IPS-NIHi7 (cell line): Measurements from ENCODE around the gene TOMM5.

Experiments used
- DNase-seq: peaks from one replicate; pipeline ENCODE4 v3.0.0; 2012; ENCODE audit warnings: mixed read lengths; ENCODE audit errors: extremely low spot score

Gene TOMM5

DNA sequence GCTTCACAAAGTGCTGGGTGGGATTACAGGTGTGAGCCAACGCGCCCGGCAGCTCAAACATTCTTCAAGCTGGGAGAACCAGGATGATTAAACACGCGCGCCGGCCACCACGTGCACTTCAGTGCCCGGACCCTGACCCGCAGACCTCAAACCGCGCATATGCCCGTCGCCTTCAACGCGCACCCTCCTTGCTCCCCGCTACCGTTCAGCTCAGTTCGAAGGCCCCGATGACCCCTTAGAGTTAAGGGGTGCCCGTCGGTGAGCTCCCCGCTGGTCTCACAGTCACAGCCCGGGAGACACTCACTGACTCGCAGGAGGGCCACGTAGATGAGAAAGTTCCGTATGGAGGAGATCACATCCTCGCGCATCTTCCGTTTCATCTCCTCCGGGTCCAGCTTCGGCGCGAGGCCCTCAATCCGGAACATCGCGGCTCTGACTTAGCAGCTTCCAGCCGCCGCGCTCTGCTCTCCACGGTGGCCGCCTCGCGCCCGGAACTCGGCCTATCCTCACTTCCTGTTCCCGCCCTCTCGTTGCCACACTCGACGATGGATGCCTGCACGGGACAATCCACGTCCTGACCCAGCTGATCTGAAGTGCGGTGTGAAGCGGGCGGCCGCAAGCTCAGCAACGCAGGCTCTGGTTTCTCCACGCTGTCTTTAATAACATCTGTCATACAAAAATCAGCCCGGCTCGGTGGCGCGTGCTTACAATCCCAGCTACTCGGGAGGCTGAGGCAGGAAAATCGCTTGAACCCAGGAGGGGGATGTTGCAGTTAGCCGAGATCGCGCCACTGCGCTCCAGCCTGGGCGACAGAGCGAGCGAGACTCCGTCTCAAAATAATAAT, at the start of gene TOMM5:
TSS of gene TOMM5 (minus strand) at position 490 of the 844 bp plus-strand sequence. CDS start at position 425, 65 bp downstream.
- peak; percentile 84 for DNase-seq

DNA sequence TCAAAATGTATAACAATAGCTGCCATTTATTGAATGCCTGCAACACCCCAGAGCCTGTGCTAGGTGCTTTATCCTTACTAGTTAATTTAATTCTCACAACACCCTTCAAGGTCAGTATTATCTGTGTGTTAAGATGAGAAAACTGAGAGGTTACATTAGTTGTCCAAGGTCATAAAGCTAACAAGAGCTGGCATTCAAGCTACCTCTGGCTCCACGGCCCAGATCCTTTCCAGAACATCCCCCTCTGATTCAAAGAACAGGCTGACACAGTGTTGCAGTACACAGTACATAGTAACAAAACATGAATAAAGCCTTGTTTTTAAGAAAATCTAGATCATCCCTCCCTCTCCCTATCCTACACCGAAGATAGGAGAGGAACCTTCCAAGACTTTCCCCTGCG, 48.9 kb upstream of the TOMM5 start:
- no peak for DNase-seq

DNA sequence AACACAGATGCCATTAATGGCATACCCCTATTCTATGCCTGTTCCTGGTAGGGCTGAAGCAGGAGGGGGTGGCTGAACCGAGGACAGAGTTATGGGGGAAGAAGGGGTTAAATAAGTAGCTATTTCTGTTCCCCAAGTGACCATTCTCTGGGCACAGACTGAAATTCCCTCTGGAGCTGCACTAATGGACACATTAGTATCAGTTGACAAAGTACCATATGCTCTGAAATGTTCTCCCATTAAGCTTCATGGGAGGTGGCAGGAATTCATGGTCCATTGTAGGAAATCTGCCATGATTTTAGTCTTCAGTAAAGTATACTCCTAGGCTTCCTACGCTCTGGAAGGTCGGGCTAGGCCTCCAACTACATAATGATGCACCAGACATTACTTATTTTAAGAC, 47.8 kb upstream of the TOMM5 start:
- no peak for DNase-seq

DNA sequence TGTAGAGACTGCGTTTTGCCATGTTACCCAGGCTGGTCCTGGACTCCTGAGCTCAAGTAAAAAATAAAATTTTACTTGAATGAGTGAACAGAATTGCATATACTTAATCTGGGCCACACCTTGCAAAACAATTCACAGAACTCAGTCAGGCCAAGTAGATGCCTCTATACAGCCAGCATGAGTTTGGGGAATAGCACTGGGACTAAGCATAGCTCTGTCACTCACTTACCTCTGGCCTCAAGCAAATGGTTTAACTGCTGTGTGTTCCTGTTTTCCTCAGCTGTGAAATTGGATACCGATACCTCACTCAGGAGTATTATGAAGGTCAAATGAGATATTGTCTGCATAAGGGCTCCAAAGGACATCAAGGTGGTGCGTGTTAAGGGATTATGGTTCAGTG, 47.4 kb upstream of the TOMM5 start:
- no peak for DNase-seq

DNA sequence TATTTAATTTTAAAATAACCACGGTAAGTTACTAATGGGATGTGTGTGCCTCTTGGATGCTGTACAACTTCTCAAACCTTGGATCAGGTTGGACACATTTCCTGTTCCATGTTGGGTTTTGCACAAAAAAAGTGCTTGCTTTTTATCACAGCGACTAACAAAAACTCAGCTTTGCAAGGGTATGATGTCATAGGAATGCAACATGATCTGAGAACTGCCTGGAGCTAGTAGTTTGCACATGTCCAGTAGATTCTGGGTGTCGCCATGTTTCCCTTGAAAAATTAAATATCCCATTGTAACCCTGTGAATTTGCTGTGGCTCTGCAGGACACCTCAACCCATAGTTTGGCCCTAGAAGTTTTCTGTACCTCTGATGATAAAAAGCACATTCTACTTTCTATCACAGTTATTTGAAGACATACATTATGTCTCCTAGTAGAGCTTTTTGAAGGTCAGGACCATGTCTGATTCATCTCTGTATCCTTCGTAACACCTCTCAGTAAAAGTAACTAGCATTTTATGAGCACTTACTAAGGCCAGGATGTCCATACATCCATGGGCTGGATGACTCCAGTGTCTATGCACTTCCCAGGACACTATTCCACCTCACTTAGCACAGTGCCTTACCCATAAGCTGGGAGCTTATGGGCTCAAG, 46.8 kb upstream of the TOMM5 start:
- no peak for DNase-seq

DNA sequence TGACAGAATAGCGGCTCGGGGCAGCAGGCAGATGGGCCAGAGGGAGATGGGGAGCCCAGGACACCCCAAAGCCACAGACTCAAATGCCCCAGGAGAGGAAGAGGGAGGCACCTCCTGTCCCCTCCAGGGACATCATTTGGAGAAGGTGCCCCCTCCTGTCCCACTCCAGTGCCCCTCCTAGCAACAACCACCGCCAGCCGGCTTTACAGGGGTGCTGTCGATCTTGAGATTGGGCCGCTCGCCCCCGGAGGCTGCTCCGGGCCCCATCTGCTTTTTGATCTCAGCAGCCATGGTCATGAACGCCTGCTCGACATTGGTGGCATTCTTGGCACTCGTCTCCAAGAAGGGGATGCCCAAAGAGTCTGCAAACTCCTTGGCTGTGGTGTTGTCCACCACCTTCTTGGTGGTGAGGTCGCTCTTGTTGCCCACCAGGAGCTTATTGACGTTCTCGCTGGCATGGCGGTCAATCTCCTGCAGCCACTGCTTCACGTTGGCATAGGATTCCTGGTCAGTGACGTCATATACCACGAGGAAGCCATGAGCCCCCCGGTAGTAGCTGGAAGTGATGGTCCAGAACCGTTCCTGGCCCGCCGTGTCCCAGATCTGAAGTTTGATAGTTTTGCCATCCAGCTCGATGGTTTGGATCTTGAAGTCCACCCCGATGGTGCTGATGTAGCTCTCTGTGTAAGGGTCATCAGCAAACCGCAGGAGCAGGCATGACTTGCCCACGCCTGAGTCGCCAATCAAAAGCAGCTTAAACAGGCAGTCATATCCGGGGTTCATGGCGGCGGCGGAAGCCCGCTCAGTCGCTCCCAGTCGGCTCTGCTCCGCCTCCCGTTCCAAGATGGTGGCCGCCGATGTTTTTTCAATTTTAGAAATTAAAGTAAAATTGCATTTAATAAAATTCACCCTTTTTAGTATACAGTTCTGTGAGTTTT, 44.4 kb upstream of the TOMM5 start:
- DNase-seq: no peak

DNA sequence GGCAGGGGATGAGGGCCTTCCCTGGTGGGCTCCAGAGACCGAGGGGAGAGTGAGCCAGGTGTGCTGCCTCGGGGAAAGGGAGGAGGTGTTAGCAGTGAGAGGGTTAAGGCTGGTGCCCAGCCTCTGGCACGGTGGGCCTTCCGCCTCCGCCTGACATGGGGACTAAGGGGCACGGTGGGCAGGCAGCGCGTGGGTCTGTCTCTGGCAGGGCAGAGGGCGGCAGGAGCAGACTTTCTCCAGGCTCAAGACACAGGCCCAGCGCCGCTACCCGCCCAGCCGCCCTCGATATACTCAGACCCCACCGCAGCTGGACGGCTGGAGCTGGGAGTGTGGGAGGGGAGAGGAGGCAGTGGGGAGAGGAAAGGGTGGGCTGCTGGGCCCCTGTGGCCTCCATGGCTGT, 43.4 kb upstream of the TOMM5 start:
- no peak for DNase-seq

DNA sequence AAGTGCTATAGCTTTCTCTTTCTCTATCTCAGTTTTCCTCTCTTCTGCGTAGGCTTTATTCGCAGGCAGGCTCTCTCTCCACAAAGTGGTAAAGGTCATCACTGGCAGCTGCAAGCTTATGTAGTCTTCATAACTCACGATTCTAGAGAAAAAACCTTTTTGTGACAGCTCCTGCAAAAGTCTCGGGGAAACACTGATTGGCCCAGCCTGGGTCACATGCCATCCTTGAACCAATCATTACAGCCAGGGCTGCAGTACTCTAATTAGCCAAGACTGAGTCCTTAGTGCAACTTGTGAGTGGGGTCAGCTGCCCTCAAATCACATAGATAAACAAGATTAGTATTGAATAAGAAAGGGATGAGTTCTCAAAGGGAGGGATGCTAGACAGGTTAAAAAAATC, 40.1 kb upstream of the TOMM5 start:
- no peak for DNase-seq

DNA sequence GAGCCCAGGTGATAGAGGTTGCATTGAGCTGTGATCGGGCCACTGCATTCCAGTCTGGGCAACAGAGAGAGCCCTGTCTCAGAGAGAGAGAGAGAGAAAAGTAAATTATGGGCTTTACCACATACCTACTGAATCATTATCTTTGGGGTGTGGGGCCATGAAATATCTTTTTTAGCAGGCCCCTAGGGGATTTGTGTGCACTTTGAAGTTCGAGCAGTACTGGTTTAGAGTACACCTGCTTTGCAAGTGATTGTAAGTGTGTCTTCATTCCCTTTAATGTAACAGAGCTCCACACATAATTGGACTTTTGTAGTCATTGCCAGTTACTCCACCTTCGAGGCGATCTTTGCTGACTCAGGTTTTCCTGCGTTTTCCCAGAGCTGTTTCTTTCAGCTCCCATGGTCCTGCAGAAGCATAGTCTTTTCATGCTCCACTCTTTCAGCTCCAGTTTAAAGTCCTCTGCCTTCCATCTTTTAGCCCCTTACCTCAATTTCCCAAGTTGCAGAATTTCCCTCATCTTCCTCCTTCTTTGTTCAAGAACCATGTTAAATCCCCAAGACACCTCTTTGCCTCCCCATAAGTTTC, 34.4 kb upstream of the TOMM5 start:
- DNase-seq: no peak

DNA sequence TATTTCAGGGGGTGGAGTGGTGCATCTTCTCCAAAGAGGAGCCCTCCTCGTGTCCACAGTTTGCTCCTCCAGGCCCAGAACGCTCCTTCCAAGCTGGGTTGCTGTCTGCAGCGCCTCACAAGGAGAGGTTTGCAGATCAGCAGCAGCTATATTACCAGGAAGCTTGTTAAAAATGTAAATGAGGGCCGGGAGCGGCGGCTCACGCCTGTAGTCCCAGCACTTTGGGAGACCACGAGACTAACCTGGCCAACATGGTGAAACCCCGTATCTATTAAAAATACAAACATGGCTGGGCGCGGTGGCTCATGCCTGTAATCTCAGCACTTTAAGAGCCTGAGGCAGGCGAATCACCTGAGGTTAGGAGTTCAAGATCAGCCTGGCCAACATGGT, 33.4 kb upstream of the TOMM5 start:
- DNase-seq: no peak

DNA sequence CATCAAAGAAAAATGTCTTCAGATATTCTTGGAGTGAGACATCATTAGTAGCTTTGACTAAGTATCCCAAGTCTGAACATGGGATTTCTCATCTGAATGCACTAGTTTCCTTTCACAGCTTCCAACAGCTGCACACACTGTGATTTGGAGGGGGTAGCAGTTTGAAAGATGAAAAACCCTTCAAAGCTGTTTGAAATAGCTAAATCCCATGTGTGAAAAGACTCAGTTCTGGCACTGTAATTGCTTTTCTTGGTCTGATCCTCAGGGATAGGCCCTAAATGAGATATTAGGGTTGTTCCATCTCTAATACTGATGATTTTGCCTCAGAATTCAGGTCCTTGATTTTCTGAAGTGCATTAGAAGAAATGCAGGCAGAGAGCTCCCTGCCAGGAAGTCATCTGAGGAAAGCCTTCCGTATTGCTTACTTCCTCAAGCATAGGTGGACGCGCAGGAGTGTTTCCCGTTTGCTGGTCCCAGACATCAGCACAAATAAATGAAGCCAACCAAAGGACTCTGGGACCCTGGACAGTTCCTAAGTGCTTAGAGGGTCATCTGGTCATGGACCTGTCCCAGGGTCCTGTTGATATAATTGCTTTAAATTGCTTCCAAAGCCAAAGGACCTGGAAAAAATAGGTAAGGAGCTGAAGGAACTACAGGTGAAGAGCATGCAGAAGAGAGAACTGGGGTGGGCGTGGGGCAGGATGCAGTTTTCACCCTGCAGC, 32.8 kb upstream of the TOMM5 start:
- no peak for DNase-seq

DNA sequence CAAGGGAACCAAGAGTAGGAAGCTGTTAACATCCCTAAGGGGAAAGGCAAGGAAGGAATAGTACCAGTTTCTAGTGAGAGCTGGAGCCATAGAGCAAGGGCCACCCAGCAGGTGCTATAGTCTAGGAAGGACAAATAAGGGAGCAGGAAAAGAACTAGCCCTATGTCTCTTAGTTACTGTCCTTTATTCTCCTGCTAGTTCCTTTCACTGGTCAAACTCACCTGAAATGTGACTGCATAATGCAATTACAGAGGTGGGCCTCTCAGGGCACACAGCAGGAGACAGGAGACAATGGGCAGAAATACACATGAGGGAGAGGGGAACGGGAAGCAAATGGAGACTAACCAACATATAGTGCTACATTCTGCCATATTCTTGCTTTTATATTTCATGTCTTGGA, 31.7 kb upstream of the TOMM5 start:
- no peak for DNase-seq

DNA sequence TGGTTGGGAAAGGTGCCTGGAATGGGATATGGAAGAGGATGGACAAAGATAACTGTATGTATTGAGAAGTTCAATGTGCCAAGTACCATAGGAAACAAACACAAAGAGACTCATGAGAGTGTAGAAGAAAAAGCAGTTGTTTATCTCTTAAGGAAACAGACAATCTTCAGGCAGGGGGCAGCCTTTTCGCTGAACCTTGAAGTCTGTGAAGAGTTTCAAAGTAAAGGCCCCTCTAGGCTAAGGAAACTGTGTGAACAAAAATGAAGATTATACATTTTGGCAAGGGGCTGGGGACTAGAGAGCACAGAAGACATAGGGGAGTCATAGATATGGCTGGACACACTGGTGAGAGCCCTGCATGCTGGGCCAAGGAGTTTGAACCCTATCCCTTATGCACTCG, 30.9 kb upstream of the TOMM5 start:
- DNase-seq: no peak

DNA sequence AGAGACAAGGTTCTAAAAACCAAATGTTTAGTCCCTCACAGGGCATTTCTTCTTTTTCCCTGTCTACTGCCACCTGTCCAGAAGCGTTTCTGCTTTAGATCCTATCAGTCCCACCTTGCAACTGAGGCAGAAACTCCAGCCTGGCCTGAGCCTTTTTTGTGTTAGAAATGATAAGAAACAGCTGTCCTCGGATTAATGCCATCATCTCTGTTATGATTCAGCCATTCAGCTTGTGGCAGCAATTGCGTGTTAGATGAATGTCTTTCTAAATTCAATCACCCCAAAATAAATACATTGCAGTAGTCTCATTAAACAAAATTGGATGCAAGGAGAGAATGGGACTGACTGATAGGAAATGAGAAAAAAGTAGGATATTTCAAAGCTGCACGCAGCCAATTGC, 30.1 kb upstream of the TOMM5 start:
- no peak for DNase-seq

DNA sequence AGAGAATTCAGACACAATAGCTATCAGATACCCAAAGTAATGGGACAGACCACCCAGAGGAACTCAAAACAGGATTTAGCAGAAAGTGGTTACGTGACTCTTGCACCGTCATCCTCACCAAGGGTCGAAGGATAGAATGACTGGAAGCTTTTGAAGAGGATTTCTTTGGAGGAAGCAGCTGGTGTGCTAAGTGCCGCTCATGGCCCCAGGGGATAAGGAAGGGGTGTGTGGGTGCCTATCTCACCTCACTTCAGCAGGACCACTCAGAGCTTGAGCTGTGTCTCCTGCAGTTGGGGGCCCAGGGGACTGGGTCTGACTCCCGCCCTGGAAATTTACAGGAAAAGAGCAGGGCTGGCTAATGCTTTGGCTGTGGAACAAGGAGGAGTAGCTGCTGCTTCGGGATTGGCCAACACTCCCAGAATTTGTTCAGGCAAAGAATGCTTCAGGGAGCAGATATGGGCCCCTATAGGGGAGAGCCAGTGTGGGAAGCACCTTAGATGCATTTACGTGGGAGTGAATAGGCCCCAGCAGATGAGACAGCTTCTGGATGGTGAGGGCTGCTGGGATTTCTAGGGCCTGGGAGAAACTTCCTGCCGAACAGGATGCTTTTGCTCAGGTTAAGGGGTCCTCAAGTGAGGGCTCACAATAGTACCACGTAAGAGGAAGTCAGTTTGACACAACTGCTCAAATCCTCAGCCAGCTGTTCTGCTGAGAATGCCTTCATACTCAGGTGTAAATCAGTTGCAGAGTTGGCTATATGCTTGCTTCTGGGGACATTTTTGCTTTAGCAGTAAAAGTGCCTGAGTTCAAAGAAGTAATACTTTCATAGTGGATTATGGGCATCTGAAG, 29.1 kb upstream of the TOMM5 start:
- no peak for DNase-seq

DNA sequence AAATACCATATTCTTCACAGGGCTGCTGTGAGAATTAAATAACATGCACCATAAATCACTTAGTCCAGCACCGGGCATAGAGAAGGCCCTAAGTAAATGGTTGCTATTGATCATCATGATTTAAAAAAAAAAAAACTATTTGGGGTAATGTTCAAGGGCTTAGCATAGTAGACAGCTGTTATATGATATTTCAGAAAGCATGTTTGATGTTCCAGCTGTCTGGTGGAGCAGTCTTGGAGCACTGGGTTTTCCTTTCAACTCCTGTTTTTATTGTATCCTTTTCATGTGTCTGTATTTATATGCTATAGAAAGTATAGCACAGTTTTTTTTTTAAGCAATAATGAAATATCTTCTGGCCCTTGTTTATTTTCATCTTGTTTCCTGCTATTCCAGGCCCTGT, 28.0 kb upstream of the TOMM5 start:
- no peak for DNase-seq

DNA sequence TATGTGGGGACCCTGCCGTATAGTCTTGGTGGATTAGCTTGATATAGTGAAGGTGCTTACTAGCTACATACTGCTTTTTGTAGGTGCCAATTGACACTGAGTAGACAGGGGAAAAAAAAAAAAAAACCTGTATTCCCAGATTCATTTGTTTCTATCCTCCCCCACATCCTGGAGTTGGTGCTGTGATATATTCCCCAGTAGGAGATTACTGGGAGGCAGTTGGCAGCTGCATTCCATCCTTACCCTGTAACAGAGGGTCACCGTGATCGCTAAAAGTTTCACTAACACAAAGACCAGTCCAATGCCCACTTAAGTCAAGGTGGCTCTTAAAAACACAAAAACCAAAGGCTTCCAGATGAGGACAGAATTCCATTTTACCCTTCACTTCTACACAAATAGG, 27.4 kb upstream of the TOMM5 start:
- no peak for DNase-seq

DNA sequence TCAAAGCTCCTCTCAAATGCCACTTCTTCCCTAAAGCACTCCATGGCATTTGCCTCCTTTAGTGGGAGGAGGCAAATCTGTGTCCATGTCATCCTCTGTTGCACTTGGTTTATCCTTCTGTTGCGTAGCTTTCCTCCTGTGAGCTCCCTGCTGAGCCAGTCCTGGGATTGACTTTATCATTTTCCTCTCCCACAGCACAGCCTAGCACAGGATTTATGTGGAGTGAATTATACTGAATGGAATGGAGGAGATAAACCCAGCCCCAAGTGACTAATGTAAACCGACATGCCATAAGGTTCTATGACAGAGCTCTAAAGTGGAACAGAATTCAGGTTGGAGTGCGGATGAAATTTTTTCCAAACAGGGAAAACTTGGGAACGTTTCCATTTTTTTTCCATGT, 26.4 kb upstream of the TOMM5 start:
- DNase-seq: no peak

DNA sequence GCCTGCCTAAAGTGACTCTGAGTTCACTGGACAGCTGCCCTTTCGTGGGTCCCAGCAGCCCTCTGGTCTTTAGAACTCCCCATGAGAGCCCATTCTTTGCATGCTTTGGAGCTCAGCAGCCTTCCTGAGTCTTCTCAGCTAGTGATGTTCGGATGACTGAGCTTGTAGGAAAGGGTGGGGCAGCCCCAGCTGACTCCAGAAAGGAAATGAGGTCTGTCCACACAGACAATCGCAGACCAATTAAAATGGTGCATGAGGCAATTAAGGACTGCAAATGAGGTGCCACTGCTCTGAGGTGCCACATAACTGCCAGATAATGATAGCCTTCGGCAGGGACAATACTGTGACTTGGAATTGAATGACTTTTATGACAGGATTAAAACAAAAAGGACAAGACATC, 25.4 kb upstream of the TOMM5 start:
- DNase-seq: no peak

DNA sequence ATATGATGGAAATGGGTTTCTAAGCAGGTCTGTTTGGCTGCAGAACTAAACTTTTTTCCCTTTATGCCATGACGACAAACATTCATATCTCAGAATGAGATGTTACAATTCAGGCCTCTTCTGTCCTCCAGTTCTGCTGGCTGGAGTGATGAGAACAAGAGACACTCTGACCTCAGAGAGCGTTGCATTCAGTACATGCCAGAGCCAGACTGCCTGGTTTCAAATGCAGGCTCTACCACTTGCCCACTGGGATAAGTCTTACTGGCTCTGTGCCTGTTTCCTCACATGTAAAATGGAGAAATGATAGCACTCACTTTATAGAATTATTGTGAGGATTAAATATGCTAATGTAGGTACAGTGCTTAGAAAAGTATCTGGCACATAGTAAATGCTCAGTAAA, 24.8 kb upstream of the TOMM5 start:
- no peak for DNase-seq
